ENCODE measurements around the gene ZNF611. TPM values are rescaled to one million over a fixed set of nuclear protein-coding genes. Genes with fewer than 3 reads are reported as not detected.
A peak's percentile ranks its signal among the peaks of the same experiment; 100 is the strongest.
"Not testable (repeated sequence)": the region's sequence is repeated elsewhere in the genome, so short reads cannot be mapped to it uniquely, and the experiment has no call there.

Gene ZNF611
- polyA plus RNA-seq, 2 of the 4 experiments (the other 2 are of a cell fraction) = 4.1 to 5.6 TPM

- TF ChIP-seq CEBPB (IDR thresholded peaks at IDR 0.05) (no peak), HOXA7 (CRISPR knock-in tag; IDR thresholded peaks at IDR 0.05) (no peak)
These were observed 44.0 kb upstream of the ZNF611 start (continued) for GRCh38 chr19:52778811-52779210.

DNA sequence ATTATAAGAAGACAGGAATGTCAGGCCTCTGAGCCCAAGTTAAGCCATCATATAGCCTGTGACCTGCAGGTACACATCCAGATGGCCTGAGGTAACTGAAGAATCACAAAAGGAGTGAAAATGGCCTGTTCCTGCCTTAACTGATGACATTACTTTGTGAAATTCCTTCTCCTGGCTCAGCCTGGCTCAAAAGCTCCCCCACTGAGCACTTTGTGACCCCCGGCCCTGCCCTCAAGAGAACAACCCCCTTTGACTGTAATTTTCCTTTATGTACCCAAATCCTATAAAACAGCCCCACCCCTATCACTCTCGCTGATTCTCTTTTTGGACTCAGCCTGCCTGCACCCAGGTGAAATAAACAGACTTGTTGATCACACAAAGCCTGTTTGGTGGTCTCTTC is 21.6 kb upstream of the ZNF611 start:
- WGBS (ENCODE audit: missing lambda C conversion rate) = 6% methylated on average over 2 of the region's 2 CpGs
- H3K4me2 ChIP-seq; DNase-seq (ENCODE audit: low read depth in 1 of 2, low spot score in 1 of 2); H3K27ac ChIP-seq; POLR2A ChIA-PET; H3K4me3 ChIP-seq; ATAC-seq; H3K4me1 ChIP-seq; FAIRE-seq; CTCF ChIA-PET: not testable (repeated sequence)
- peaks cover 24% of the 10 kb centered on the region for H3K9me3 ChIP-seq

DNA sequence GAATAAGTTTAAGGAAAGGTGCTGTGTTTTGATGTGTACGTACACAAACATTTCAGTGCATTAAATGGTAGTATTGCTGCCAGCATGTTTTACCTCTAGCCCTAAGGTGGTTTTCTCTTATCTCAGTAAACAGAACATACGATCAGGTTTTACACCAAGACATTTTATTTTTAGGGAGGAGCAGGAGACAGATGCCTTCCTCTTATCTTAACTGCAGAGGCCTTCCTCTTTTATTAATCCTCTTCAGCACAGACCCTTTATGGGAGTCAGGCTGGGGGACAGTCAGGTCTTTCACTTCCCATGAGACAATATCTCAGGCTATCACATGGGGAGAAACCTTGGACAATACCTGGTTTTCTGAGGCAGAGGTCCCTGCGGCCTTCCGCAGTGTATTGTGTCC is 14.9 kb upstream of the ZNF611 start:
- no peak for TF ChIP-seq PHF8 (IDR thresholded peaks at IDR 0.05; ENCODE audit: borderline replicate concordance, low read depth)
- no peak for TF ChIP-seq KDM5A (IDR thresholded peaks at IDR 0.05)
- TF ChIP-seq, protein P1, sequence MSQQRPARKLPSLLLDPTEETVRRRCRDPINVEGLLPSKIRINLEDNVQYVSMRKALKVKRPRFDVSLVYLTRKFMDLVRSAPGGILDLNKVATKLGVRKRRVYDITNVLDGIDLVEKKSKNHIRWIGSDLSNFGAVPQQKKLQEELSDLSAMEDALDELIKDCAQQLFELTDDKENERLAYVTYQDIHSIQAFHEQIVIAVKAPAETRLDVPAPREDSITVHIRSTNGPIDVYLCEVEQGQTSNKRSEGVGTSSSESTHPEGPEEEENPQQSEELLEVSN (IDR thresholded peaks at IDR 0.05; ENCODE audit: borderline replicate concordance, low read depth) = no peak
- no peak for TF ChIP-seq CHD2 (IDR thresholded peaks at IDR 0.05; ENCODE audit: low read length, partially characterized antibody)
- no peak for TF ChIP-seq FOSL2 (IDR thresholded peaks at IDR 0.05)
- TF ChIP-seq FOSL2 (CRISPR knock-in tag; IDR thresholded peaks at IDR 0.05) = no peak
- TF ChIP-seq MAX (IDR thresholded peaks at IDR 0.05) = no peak
- TF ChIP-seq, protein P2, sequence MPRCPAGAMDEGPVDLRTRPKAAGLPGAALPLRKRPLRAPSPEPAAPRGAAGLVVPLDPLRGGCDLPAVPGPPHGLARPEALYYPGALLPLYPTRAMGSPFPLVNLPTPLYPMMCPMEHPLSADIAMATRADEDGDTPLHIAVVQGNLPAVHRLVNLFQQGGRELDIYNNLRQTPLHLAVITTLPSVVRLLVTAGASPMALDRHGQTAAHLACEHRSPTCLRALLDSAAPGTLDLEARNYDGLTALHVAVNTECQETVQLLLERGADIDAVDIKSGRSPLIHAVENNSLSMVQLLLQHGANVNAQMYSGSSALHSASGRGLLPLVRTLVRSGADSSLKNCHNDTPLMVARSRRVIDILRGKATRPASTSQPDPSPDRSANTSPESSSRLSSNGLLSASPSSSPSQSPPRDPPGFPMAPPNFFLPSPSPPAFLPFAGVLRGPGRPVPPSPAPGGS (IDR thresholded peaks at IDR 0.05) = no peak
- TF ChIP-seq, protein P3, sequence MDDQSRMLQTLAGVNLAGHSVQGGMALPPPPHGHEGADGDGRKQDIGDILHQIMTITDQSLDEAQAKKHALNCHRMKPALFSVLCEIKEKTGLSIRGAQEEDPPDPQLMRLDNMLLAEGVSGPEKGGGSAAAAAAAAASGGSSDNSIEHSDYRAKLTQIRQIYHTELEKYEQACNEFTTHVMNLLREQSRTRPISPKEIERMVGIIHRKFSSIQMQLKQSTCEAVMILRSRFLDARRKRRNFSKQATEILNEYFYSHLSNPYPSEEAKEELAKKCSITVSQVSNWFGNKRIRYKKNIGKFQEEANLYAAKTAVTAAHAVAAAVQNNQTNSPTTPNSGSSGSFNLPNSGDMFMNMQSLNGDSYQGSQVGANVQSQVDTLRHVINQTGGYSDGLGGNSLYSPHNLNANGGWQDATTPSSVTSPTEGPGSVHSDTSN (IDR thresholded peaks at IDR 0.05) = no peak
- no peak for TF ChIP-seq POLR2AphosphoS2 (conservative IDR thresholded peaks at IDR 0.05; ENCODE audit: low read length)
- no peak for TF ChIP-seq HDAC2 (IDR thresholded peaks at IDR 0.05)
- no peak for TF ChIP-seq FOSB (CRISPR knock-in tag; IDR thresholded peaks at IDR 0.05)
- TF ChIP-seq ATOH8 (CRISPR knock-in tag; IDR thresholded peaks at IDR 0.05; ENCODE audit: low read depth) = no peak
- no peak for TF ChIP-seq ZSCAN20 (CRISPR knock-in tag; IDR thresholded peaks at IDR 0.05)
- no peak for FAIRE-seq
- POLR2A ChIA-PET = no interaction called here

DNA sequence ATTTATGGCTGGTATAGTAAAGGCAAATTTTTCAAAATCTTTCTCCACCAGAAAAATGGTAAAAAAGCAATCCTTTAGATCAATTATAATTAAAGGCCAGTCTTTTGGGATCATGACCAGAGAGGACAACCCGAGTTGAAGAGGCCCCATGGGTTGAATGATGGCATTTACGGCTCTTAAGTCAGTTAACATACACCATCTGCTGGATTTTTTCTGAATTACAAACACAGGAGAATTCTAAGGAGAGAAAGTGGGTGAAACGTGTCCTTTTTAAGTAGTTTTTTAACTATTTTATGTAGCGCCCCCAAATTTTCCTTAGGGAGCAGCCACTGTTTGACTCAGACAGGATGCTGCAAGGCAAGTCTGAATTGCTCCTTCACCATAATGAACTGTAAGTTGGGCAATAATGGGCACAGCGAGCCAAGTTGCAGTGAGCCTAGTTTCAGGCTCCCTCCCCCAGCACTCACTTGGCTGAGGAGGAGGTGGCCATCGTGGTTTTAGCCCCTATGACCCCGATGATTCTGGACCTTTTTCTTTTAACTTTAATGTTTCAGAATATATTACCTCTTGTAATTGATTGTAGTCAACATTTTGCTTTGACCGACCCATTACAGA is 13.6 kb upstream of the ZNF611 start:
- no peaks in the 10 kb centered on the region for H3K4me1 ChIP-seq
- TF ChIP-seq EHMT2 (IDR thresholded peaks at IDR 0.05; ENCODE audit: low read depth) = no peak
- TF ChIP-seq, protein P4, sequence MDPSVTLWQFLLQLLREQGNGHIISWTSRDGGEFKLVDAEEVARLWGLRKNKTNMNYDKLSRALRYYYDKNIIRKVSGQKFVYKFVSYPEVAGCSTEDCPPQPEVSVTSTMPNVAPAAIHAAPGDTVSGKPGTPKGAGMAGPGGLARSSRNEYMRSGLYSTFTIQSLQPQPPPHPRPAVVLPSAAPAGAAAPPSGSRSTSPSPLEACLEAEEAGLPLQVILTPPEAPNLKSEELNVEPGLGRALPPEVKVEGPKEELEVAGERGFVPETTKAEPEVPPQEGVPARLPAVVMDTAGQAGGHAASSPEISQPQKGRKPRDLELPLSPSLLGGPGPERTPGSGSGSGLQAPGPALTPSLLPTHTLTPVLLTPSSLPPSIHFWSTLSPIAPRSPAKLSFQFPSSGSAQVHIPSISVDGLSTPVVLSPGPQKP (IDR thresholded peaks at IDR 0.05; ENCODE audit: low read depth, low read length) = no peak
- TF ChIP-seq HOXB13 (CRISPR knock-in tag; IDR thresholded peaks at IDR 0.05; ENCODE audit: low read depth) = no peak
- TF ChIP-seq CHD4 (IDR thresholded peaks at IDR 0.05; ENCODE audit: borderline replicate concordance) = no peak
- TF ChIP-seq RFX5 (IDR thresholded peaks at IDR 0.05) = no peak
- no peak for TF ChIP-seq MAFK (IDR thresholded peaks at IDR 0.05; ENCODE audit: partially characterized antibody)
- no peak for TF ChIP-seq RAD21 (conservative IDR thresholded peaks at IDR 0.05 in 1 of 2, IDR thresholded peaks at IDR 0.05 in 1 of 2)
- no peak overlapping the region for H3K4me2 ChIP-seq
- CTCF ChIA-PET = no interaction called here
- FAIRE-seq (no peak), ATAC-seq (no peak), DNase-seq (ENCODE audit: low read depth in 1 of 2, low spot score in 1 of 2) (peak in 1 of 2 experiments; percentile 19)
- POLR2A ChIA-PET = no interaction called here
- 3% methylated on average over 8 of the region's 8 CpGs for WGBS (ENCODE audit: missing lambda C conversion rate)
- peaks cover 17% of the 10 kb centered on the region for H3K9me3 ChIP-seq
- H3K27ac ChIP-seq = no peak overlapping the region
- H3K4me3 ChIP-seq = no peak overlapping the region

More for the DNA sequence above, 14.9 kb upstream of the ZNF611 start:
- no peak for DNase-seq (ENCODE audit: low read depth in 1 of 2, low spot score in 1 of 2)
- Histone ChIP-seq H3K27ac (no peak overlapping the region), H3K9me3 (peaks cover 12% of the 10 kb centered on the region; the same call in 2 of the 3 replicates), H3K4me2 (no peak overlapping the region), H3K4me1 (no peaks in the 10 kb centered on the region), H3K4me3 (no peak overlapping the region)
- 36% methylated on average over 4 of the region's 4 CpGs for WGBS (ENCODE audit: missing lambda C conversion rate)
- ATAC-seq = no peak
- CTCF ChIA-PET = interaction anchor here (0.6 kb wide), 1 partner anchor 43 kb away, joined by 3 read pairs; no protein-coding TSS in a partner anchor

DNA sequence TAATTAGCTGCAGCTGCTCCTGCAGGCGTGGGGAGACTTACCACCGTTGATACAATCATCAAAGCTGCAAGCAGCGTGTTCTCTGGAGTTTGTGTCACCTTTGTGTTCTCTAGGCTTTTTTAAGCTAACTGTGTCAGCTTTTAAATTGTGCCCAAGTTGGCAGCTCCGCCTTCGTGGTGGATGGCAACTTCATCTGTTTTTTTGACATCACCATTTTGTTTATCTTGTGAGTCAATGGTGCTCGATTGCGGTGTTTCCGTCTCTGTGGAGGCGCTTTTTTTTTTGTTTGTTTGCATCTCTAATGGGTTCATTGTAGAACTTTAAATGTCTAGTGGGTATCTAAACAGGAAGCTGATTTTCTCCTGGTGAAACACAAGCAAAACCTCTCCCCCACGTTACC is 11.1 kb upstream of the ZNF611 start:
- DNase-seq (ENCODE audit: low read depth in 1 of 2, low spot score in 1 of 2); ATAC-seq; H3K4me3 ChIP-seq; CTCF ChIA-PET; H3K4me1 ChIP-seq; POLR2A ChIA-PET; FAIRE-seq; H3K27ac ChIP-seq; H3K4me2 ChIP-seq: not testable (repeated sequence)
- 3% methylated on average over 10 of the region's 10 CpGs for WGBS (ENCODE audit: missing lambda C conversion rate)
- peaks cover 24% of the 10 kb centered on the region for H3K9me3 ChIP-seq
